NCI-H1105 (cell line): ENCODE data around the gene FOXC2.
"Not testable (repeated sequence)": the region's sequence is repeated elsewhere in the genome, so short reads cannot be mapped to it uniquely, and the experiment has no call there.

Experiments used
- DNase-seq: peaks from one replicate; lab custom pipeline; 2025; lab: John Stamatoyannopoulos, UW

The FOXC2 gene

DNA sequence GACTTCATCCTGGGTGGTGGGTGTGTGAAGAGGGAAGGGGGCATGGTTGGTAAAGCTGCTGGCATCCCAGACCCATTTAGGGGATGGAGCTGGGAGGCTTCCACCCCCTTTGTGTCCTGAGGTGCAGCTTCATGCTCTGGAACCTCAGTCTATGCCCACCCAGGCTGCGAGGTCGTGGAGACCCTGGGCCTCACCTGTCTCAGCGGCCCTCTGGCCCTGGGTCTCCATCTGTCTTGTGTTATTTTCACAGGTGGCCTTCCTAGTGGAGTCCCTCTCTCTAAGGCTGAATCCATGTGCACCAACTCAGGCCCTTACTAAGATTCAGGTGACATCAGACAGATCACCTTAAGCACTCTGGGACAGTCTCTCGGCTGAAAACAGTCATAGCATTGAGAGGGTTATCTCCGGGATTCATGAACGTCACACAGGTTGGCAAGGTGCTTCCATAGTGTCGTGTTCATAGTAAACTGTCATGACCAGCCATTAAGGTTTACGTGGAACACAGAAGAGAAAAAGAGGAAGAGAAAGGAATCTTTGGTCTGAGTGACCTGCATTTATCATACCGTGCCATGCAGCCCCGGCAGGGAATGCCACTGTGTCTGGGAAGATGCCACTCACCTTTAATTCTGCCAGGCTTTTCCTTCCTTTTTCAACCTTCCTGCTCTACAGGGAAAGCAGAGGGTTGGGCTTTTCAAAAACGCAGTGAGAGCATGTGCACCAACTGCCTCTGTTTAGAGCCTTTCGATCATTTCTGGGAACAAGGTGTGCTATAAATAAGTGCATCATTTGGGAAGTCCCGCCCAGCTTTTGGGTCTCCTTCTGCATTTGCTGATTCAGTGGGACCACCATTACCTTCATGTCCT, 7.2 kb downstream of the FOXC2 start:
- no peak for DNase-seq

GRCh38 chr16:86574646-86575045, 8.0 kb downstream of the FOXC2 start:
- DNase-seq = no peak

DNA sequence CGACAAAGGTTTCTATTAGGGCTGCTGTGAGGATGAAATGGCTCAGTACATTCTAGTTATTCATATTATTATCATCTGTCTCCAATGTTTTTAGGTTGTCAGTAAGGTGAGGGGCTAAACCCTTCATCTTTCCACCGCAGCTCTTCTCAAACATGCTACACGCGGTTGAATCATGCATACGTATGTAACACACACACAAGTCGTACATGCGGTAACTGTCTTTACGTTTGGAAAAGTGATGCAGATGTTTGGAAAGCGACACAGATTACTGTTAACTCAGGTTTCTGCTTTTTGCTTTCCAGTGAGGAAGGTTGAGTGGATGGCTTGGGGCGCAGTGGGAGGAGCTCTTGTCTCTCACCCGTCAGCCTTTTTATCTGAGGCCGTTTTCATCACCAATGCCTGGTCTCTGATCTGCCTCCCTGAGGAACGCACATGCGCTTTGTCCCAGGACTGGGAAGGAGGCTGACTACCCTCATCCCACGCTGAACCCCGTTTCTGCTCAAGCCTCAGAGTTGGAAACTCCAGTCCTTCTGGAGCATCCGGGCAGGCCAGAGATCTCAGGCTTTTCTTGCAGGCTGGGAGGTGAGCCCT, 8.6 kb downstream of the FOXC2 start:
- no peak for DNase-seq

- peak; percentile 77 for DNase-seq
Observed at GRCh38 chr16:86575754-86576557, 9.3 kb downstream of the FOXC2 start.

DNA sequence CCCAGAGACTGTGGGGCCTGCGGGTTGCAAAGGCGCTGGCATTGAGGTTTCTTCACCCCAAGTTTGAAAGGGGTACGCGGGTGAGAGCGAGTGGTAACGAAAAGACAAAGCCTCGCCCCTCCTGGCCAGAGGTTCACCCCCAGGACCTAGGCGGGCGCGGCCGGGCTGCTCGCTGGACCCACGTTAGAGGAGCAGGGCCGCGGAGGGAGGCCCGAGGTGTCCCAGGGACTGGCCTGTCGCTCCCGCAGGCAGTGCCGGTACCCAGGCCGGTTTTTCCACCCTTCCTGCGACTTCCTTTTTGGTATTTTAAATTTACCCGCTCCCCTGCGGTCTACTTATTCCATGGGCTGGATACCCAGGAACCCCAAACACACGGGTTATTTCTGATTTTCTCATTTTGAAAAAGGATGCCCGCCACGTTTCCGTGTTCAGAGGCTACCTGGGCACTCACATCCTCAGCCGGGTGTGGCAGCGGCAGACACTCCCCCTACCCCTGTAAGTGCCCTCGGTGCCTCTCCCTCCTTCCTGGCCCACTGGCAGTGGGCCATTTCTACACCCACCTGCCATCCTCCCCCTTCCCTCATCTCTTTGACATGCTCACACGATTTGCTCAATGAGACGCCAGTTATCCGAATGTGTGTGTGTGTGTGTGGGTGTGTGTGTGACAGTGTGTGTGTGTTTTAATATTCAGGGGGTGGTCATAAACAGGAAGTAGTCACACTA, 10.1 kb downstream of the FOXC2 start:
- peak; percentile 80 for DNase-seq

GRCh38 chr16:86577314-86577971, 10.8 kb downstream of the FOXC2 start:
- no peak for DNase-seq

DNA sequence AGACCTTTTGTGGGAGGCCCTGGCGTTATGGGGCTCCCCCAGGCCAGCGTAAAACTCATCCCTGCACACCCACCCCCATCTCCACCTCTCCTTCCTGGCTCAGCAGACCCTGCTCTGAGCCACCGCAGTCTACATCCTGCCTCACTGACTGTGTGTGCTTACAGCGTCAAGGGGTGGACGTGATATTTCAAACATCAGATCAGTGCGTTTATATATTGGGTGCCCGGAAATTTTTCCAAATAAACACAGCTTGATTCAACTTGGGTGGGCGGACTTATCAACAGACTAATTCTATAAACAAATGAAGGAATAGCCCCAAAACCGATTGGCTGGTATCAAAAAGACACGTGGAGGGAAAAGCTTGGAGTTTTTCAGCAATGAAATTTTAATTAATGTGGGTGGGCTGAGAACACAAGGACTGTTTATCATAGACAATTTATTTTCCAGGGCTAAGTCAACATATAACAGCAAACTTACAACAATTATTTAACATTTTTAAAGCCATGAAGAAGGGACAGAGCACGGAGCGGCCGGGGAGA, 11.5 kb downstream of the FOXC2 start, which contains the start of gene FOXL1:
Gene FOXL1, plus strand, starts transcription at position 489 of the 539 bp plus-strand sequence. CDS start 175 bp downstream, outside the sequence.
- no peak for DNase-seq

GRCh38 chr16:86578611-86579267, 12.1 kb downstream of the FOXC2 start:
- DNase-seq = no peak

- DNase-seq = no peak
Observed at GRCh38 chr16:86579268-86580062, 12.8 kb downstream of the FOXC2 start.

GRCh38 chr16:86580063-86580790, 13.6 kb downstream of the FOXC2 start:
- no peak for DNase-seq

DNA sequence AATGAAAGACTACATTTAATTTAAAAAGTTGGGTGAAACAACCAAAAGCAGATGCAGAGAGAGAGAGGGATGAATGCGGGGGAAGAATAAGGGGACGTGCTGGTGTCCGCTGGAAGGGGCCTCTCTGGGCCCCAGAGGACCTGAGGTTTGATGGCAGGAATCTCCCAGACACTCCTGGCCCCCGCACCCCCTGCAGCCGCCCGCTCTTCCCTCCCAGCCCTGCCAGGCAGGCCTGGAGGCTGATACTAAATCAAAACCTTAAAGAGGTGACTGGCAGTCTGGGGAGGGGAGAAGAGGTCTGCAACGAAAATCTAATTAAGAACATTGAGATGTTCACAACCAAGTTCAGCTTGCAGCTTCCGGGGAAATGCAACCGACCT, 14.2 kb downstream of the FOXC2 start:
- no peak for DNase-seq

- DNase-seq = no peak
Observed at GRCh38 chr16:86581458-86581857, 14.8 kb downstream of the FOXC2 start.

DNA sequence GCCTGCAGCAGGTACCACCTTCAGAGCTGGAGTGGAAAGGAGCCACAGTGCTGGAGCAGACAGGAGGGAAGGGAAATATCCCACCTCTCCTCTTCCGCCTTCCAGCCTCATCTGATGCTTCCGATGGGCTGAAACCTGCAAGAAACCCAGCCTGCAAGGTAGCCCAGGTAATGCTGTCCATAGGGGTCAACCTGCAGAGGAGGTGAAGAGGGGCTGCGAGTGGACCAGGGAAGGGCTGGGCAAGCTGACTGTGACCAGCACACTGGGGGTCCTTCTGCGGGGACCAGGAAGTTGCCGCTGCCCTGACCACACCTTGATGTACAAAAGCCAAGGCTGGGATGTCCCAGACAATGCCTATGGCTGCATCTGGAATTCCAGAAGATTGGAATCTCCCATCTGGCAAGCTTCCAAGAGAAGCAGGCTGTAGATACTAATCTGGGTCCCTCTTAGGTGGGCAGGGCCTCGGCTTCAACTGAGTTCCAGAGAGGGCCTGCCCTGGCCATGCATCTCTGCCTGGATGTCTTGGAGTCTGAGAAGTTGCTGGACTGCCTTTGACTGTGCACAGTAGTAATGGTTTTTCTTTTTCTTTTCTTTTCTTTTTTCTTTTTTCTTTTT, 17.5 kb downstream of the FOXC2 start:
- DNase-seq = no peak

- DNase-seq = no peak
Observed at GRCh38 chr16:86584726-86585721, 18.4 kb downstream of the FOXC2 start.

- DNase-seq = no peak
Observed at GRCh38 chr16:86585821-86586611, 19.4 kb downstream of the FOXC2 start.

DNA sequence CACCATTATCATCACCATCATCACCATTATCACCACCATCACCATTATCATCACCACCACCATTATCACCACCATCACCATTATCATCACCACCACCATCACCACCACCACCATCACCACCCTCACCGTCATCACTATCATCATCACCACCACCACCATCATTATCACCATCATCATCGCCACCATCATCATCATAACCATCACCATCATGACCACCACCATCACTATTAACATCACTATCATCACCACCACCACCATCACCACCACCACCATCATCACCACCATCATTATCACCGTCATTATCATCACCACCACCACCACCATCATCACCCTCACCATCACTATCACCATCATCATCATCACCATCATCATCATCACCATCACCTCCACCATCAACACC, 20.9 kb downstream of the FOXC2 start:
- no peak for DNase-seq

DNA sequence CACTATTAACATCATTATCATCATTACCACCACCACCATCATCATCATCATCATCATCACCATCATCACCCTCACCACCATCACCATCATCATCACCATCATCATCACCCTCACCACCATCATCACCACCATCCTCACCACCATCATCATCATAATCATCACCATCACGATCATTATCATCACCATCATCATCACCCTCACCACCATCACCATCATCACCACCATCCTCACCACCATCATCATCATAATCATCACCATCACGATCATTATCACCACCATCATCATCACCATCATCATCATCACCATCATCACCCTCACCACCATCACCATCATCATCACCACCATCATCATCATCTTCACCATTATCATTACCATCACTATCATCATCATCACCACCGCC, 21.3 kb downstream of the FOXC2 start:
- not testable (repeated sequence) for DNase-seq
